HG03571 (cell line): ENCODE results near the gene KCNH1.
A peak's percentile ranks its signal among the peaks of the same experiment; 100 is the strongest.
"Not testable (repeated sequence)": the region's sequence is repeated elsewhere in the genome, so short reads cannot be mapped to it uniquely, and the experiment has no call there.

ENCODE experiments used
- ATAC-seq: cut with Tn5 transposase; IDR thresholded peaks from one replicate; pipeline ENCODE4 v1.9.1; 2021; ENCODE audit not compliant: unreplicated experiment

The KCNH1 gene

GRCh38 chr1:211013346-211014240 lies 120.4 kb downstream of the KCNH1 start:
- ATAC-seq: no peak

GRCh38 chr1:211011128-211011527 lies 122.8 kb downstream of the KCNH1 start:
- ATAC-seq: not testable (repeated sequence)

DNA sequence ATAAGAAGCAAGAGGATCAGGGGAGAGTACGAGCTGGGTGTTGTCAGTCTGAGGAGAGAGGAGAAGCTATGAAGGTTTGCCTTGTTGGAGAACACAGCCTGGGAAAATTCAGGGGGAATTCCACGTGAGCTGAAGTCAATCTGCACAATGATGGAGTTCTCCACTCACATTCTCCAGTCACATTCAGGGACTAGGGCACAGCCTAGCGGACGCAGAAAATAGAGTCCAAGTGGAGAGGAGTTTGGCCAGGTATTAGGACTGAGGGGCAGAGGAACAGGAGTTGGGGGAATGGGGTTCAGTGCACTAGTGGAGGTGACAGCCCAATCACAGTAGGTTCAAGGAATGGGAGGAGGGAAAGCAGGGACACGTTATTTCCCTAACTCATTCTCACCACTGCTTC lies 124.0 kb downstream of the KCNH1 start:
- ATAC-seq: no peak

DNA sequence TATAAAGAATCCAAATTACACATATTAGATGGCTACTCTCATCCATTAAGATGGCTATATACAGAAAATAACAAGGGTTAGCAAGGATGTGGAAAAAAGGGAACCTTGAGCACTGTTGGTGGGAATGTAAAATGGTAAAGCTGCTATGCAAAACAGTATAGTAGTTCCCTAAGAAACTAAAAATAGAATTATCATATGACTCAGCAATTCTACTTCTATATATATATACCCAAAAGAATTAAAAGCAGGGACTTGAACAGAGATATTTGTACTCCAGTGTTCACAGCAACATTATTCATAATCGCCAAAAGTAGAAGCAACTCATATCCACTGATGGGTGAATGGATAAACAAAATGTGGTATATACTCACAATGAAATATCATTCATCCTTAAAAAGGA lies 126.1 kb downstream of the KCNH1 start:
- no peak for ATAC-seq

DNA sequence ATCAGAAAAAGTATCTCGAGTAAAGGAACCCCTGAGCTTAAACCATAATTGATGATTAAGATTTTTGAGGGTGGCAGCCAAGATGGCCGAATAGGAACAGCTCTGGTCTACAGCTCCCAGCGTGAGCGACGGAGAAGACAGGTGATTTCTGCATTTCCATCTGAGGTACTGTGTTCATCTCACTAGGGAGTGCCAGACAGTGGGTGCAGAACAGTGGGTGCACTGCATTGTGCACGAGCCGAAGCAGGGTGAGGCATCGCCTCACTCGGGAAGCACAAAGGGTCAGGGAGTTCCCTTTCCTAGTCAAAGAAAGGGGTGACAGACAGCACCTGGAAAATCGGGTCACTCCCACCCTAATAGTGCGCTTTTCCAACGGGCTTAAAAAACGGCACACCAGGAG lies 138.0 kb downstream of the KCNH1 start:
- ATAC-seq: not testable (repeated sequence)

DNA sequence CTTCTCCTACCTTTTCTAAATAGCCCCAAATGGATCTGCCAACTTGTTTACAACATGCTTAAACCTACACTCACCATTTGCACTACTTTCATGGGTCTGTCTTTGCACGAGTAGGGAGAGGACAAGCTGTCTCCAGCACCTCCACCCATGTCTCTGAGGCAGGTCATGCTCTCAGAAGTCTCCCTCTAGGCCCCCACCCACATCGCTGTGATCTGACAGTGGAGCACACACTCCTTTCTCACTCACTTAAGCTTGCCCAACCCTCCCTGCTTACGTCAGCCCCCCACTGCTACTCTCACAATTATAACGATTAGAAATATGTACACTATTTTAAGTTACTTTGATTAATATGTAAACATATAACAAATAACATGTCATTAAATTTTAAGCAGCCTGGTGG lies 141.1 kb downstream of the KCNH1 start:
- no peak for ATAC-seq

DNA sequence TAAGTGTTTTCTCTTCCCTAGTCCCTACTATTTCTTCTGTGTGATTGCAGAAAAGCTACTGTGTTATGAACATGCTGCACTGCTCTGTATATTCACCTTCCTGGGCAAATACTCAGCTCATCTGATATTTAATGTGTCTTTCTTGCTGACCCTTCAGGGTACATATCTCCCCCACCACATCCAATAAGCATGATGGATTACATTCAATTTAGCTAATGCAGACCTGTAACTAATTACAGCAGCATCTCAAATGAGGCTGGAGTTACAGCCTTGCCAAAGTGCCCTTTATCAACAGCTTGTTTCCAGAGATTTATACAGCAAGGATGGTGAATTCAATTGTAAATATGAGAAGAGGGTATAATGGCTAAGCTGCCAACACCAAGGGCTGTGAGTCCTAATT lies 144.0 kb downstream of the KCNH1 start:
- ATAC-seq: no peak

- no peak for ATAC-seq
Observed at GRCh38 chr1:210981490-210981889, 152.5 kb downstream of the KCNH1 start.

DNA sequence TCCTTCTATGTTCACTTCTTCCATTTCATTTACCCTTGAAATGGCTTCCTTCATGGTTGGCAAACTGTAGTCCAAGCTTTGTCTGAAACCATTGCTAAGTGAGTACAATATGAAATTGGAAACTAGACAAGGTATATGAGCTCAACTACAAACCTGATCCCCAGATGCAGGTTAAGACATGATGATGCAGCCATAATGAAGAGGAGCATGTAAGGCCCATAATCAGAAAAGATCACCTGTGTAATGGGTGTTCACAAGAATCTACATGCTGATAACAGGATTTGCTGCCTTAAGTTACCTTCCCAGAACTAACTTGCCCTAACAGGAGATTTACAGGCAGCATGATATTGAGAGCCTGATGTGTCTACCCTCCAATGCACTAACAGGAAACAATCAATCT lies 153.9 kb downstream of the KCNH1 start:
- ATAC-seq: no peak

GRCh38 chr1:210978974-210979354 lies 155.0 kb downstream of the KCNH1 start:
- ATAC-seq: no peak

GRCh38 chr1:210978316-210978973 lies 155.5 kb downstream of the KCNH1 start:
- ATAC-seq: peak; percentile 64

DNA sequence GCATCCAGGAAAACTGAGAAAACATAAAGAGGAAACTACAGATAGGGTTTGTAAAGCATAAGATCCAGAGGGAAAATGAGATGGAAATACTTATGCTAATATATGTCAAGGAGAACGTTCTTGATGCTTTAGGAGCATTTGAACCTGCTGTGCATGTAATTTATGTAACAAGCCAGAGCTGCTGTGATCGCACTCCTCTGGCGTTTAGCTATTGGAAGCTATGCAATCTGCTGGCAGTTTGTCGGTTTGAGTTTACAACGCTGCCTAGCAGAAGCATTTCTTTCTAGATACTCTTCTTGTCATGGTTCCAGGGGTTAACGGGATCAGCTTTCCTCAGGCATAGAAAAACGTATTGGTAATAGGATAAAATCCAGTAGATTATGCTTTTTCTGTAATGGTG lies 182.7 kb downstream of the KCNH1 start:
- ATAC-seq: no peak

- ATAC-seq: peak; percentile 71
Observed at GRCh38 chr1:210949940-210950546, 183.9 kb downstream of the KCNH1 start.

- no peak for ATAC-seq
Observed at GRCh38 chr1:210949489-210949888, 184.5 kb downstream of the KCNH1 start.

- ATAC-seq: no peak
Observed at GRCh38 chr1:210949039-210949438, 184.9 kb downstream of the KCNH1 start.

DNA sequence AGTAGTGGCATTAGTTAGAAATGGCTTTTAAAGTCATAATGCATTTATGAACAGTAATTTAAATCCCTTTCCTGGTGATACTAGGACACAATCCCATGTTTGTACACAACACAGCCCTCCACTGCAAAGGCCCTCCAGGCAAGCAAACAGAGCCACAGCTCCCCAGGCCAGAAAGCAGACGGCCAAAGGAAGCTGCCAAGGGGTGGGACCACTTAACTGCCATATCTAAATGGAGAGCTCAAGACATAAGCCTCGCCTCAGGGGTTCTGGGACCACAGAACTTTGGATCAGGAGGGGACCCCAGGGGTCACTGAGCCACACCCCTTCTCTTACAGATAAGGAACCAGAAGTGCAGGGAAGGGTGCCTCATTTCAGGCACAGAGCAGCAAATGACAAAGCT lies 189.7 kb downstream of the KCNH1 start:
- no peak for ATAC-seq

DNA sequence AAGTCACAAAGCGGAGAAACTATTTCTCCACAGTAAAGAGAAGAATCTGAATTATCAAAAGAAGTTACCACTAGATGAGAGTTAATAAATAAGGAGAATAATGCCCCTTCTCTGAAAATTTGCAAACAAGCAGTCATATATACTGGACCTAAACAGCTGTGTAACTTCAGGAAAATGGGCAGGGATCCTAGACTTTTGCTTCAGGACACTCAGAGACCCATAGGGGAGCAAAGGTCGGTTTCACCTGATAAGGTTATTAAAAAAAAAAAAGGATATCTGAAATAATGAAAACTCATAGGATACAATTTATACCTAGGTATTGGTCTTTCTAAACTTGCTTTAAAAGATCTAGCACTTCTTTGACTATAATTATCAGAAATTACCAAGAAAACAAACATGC lies 191.4 kb downstream of the KCNH1 start:
- ATAC-seq: no peak

DNA sequence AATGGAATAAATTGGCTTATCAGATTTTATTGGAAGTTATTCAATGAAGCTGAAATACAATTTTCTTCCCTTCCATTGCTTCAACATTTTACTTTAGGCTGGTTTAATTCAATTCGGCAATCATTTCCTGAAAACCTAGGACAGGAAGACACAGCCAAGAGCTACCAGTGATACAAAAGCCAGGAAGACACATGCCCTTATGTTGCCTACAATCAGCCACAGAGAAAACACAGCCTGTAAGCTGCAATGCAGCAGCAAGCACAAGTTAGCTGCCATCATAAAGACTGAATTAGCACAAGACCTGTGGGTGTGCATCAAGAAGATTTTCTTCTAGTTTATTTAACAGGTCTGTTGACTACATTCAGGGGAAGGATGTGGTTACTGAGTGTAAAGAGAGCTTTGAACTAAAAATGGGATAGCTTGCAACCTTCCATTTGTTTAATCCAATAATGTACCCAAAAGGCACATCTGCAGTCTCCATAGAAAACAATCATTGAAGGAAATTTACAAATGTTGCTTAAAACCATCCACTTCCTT lies 193.8 kb downstream of the KCNH1 start:
- ATAC-seq: no peak

GRCh38 chr1:210938416-210938925 lies 195.5 kb downstream of the KCNH1 start:
- no peak for ATAC-seq

DNA sequence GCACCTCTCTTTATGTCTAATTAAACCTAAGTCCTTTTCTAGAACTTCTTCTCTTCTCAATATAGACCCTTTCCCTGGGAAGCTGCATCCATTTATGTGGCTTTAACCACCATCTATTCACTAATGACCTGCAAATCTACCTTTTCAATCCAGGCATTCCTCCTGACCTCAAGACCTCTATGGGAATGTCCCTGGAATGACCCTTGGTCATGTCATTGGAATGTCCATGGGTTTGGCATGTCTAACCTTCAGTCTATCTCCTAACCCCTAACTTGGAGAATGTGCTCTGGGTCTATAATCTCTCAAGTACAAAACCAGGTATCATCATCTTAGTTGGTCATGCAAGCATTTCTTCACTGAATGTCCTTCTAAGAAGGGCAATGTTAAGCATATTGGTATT lies 196.1 kb downstream of the KCNH1 start:
- no peak for ATAC-seq

DNA sequence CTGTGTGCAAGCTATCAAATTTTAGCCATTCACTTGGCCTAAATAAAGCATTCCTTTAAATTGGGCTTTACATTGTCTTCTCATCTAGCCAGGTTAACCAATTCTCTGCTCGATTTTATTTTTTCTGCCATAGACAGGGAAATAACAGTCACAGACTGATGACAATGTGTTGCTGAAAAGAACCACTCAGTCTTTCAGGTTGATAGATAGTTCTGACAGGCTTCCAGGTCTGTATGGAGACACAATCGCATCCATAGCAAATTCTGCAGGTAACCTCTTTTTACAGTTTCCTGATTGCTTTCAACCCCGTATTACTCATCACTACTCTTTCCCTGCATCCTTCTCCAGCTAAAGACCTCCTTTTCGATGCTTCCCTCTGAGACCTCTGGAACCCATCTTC lies 198.0 kb downstream of the KCNH1 start:
- no peak for ATAC-seq

DNA sequence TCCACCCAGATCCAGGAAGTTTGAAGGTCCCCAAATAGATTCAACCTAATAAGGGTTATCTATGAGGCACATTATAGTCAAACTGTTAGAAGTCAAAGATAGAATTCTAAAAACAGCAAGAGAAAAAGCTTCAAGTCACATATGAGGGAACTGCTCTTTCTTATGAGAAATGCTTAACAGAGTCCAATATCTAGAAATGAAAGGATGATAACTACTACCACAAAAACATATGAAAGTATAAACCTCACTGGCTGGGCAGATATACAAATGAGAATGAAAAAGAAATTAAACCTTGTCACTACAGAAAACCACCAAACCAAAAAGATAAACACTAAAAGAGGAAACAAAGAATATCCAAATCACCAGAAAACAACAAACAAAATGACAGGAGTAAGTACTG lies 201.8 kb downstream of the KCNH1 start:
- ATAC-seq: no peak
